NT2/D1 (cell line): ENCODE results near the gene VIT.

Experiments
- DNase-seq: peaks from one replicate; pipeline ENCODE4 v3.0.0-alpha.2; 2011; ENCODE audit warnings: low read depth, low spot score
- H3K27me3 ChIP-seq: 2 replicates; pipeline ENCODE4 v1.6.0; 2011; ENCODE audit warnings: mild to moderate bottlenecking; ENCODE audit not compliant: insufficient read length, insufficient read depth
- H3K36me3 ChIP-seq: 2 replicates; pipeline ENCODE4 v1.6.1; 2011; ENCODE audit warnings: mild to moderate bottlenecking, low read length, mixed read lengths; ENCODE audit not compliant: insufficient read depth, insufficient read length
- H3K4me1 ChIP-seq: 2 replicates; pipeline ENCODE4 v1.5.1; 2011; ENCODE audit not compliant: insufficient read depth, insufficient read length
- H3K4me3 ChIP-seq: 2 replicates; pipeline ENCODE4 v1.5.1; 2011; ENCODE audit warnings: low read depth; ENCODE audit not compliant: insufficient read length
- H3K9ac ChIP-seq: 2 replicates; pipeline ENCODE4 v1.6.0; 2011; ENCODE audit warnings: low read depth; ENCODE audit not compliant: insufficient read length
- H3K9me3 ChIP-seq: 2 replicates; pipeline ENCODE4 v1.5.1; 2011; ENCODE audit warnings: mild to moderate bottlenecking, low read length; ENCODE audit not compliant: insufficient read depth
- SUZ12 ChIP-seq: IDR thresholded peaks from 2 replicates; pipeline ENCODE4 v1.6.1; 2011; ENCODE audit not compliant: insufficient read length, insufficient read depth; ENCODE audit errors: extremely low read depth
- YY1 ChIP-seq: IDR thresholded peaks from 2 replicates; pipeline ENCODE4 v1.6.1; 2011; ENCODE audit not compliant: insufficient read length, insufficient read depth
- ZNF274 ChIP-seq: IDR thresholded peaks from 2 replicates; pipeline ENCODE4 v1.6.1; 2011; ENCODE audit warnings: mild to moderate bottlenecking, low read depth, low read length

The VIT gene, protein sequence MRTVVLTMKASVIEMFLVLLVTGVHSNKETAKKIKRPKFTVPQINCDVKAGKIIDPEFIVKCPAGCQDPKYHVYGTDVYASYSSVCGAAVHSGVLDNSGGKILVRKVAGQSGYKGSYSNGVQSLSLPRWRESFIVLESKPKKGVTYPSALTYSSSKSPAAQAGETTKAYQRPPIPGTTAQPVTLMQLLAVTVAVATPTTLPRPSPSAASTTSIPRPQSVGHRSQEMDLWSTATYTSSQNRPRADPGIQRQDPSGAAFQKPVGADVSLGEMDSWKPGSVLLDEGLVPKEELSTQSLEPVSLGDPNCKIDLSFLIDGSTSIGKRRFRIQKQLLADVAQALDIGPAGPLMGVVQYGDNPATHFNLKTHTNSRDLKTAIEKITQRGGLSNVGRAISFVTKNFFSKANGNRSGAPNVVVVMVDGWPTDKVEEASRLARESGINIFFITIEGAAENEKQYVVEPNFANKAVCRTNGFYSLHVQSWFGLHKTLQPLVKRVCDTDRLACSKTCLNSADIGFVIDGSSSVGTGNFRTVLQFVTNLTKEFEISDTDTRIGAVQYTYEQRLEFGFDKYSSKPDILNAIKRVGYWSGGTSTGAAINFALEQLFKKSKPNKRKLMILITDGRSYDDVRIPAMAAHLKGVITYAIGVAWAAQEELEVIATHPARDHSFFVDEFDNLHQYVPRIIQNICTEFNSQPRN

GRCh38 chr2:36696533-36696932 is at the start of gene VIT:
TSS of gene VIT (plus strand) at chr2:36696707. CDS start at chr2:36716371, 19,664 bp downstream.
- H3K9me3 ChIP-seq, result no peaks in the 10 kb centered on the region
- no peak within 1 kb of the TSS for H3K4me3 ChIP-seq
- H3K36me3 ChIP-seq, result no peaks in the 10 kb centered on the region
- no peak for TF ChIP-seq YY1
- no peak for TF ChIP-seq ZNF274
- TF ChIP-seq SUZ12, result no peak
- DNase-seq, result no peak
- no peaks in the 10 kb centered on the region for H3K27me3 ChIP-seq
- no peak within 1 kb of the TSS for H3K9ac ChIP-seq
- no peaks in the 10 kb centered on the region for H3K4me1 ChIP-seq

GRCh38 chr2:36650031-36650829 is 46.3 kb upstream of the VIT start:
- no peaks in the 10 kb centered on the region for H3K27me3 ChIP-seq
- H3K9ac ChIP-seq, result no peak overlapping the region
- no peaks in the 10 kb centered on the region for H3K36me3 ChIP-seq
- H3K9me3 ChIP-seq, result peaks cover 9% of the 10 kb centered on the region; the same call in 1 of the 2 replicates
- no peak overlapping the region for H3K4me3 ChIP-seq
- TF ChIP-seq SUZ12, result no peak
- TF ChIP-seq ZNF274, result no peak
- no peak for TF ChIP-seq YY1
- H3K4me1 ChIP-seq, result no peaks in the 10 kb centered on the region
- no peak for DNase-seq

DNA sequence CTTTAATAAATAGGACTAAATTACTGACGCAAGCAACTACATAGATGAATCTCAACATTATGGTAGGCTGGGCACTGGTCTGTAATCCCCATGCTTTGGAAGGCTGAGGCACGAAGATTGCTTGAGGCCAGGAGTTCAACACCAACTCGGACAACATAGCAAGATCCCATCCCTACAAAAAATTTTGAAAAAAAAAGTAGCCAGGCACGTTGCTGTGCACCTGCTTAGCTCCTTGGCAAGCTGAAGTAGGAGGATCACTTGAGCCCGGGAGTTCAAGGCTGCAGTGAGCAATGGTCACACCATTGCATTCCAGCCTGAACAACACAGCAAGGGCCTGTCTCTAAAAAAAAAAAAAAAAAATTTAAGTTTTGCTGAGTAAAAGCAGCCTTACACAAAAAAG is 43.4 kb upstream of the VIT start:
- DNase-seq, result no peak
- Histone ChIP-seq H3K9ac (no peak overlapping the region), H3K4me3 (no peak overlapping the region), H3K36me3 (no peaks in the 10 kb centered on the region), H3K27me3 (no peaks in the 10 kb centered on the region), H3K4me1 (no peaks in the 10 kb centered on the region), H3K9me3 (no peaks in the 10 kb centered on the region)
- no peak for TF ChIP-seq YY1
- no peak for TF ChIP-seq ZNF274
- TF ChIP-seq SUZ12, result no peak

DNA sequence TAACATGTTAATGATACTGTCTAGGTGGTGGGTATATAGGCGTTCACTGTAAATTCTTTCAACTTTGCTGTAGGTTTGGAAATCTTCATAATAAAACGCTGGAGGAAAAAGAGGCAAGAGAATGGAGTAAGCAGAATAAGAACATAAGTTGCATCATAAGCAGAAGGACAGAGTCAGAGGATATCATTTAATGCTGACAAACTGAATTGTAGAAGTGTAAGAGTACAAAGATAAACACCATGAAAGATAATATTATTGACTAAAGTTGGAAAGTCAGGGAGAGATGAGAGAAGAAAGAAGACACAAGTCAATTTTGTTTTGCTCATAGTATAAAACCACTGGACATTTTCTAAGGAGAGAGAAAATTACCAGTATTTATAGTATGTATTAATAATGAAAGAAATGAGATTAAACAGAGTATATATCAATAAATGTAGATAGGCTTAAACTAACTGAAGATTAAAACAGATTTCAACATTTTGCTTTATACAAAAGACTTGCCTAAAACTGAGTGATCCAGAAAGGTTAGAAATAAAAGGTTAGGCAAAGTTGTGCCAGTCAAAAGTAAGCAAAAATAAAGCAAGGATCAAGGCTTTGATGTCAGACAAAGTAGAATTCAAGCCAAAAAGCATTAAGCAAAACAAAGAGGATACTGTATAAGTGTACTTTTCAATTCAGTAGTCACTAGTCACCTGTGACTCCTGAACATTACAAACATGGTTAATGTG is 42.4 kb upstream of the VIT start:
- no peaks in the 10 kb centered on the region for H3K27me3 ChIP-seq
- H3K4me3 ChIP-seq, result no peak overlapping the region
- H3K4me1 ChIP-seq, result no peaks in the 10 kb centered on the region
- H3K9me3 ChIP-seq, result no peaks in the 10 kb centered on the region
- H3K36me3 ChIP-seq, result no peaks in the 10 kb centered on the region
- H3K9ac ChIP-seq, result no peak overlapping the region
- TF ChIP-seq YY1 (no peak), SUZ12 (no peak), ZNF274 (no peak)
- no peak for DNase-seq

DNA sequence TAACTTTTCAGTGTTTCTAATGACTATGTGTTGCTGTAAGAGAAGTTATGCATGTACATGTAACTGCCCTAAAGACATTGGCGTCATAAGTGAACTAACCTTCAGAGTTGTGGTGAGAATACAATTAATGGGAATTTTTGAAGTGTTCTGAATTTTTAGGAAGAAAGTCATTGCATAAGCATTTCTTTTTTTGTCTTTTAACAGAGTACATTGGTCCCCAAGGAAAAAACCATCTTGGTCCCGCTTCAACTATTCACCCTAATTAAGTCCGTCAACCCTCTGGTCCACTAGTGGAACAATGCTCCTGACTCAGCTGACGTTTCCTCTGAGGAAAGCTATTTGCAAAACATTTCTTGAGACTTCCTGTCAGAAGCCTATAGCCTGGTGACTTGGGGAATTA is 41.1 kb upstream of the VIT start:
- Histone ChIP-seq H3K9me3 (no peaks in the 10 kb centered on the region), H3K4me1 (no peaks in the 10 kb centered on the region), H3K36me3 (no peaks in the 10 kb centered on the region), H3K4me3 (no peak overlapping the region), H3K27me3 (no peaks in the 10 kb centered on the region), H3K9ac (no peak overlapping the region)
- no peak for TF ChIP-seq YY1
- no peak for TF ChIP-seq SUZ12
- no peak for TF ChIP-seq ZNF274
- DNase-seq, result no peak

DNA sequence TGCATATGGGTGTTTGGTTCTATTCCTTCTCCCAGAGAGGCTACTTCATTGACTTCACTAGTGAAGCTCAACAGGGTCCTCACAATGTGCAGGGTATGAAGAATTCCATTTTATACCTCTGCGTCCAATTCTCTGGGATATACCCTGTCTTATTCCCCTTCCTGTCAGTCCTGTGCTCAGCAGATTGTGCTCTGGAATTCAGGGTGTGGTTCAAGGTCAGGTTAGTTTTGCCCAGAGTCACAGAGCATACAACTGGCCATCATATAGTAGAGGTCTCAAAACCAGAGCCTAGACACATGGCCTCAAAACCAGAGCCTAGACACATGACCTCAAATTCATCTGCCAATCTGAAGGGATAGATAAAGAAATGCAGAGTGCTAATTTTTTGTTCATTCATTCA is 38.8 kb upstream of the VIT start:
- Histone ChIP-seq H3K9ac (no peak overlapping the region), H3K9me3 (no peaks in the 10 kb centered on the region), H3K4me1 (no peaks in the 10 kb centered on the region), H3K27me3 (no peaks in the 10 kb centered on the region), H3K36me3 (no peaks in the 10 kb centered on the region), H3K4me3 (no peak overlapping the region)
- no peak for DNase-seq
- TF ChIP-seq SUZ12 (no peak), ZNF274 (no peak), YY1 (no peak)
